ENCODE data around the gene PACRG. TPM values are rescaled to one million over a fixed set of nuclear protein-coding genes. Genes with fewer than 3 reads are reported as not detected.

Gene PACRG
- total and polyA plus RNA-seq, 2 experiments from 2014 or later, result not detected

DNA sequence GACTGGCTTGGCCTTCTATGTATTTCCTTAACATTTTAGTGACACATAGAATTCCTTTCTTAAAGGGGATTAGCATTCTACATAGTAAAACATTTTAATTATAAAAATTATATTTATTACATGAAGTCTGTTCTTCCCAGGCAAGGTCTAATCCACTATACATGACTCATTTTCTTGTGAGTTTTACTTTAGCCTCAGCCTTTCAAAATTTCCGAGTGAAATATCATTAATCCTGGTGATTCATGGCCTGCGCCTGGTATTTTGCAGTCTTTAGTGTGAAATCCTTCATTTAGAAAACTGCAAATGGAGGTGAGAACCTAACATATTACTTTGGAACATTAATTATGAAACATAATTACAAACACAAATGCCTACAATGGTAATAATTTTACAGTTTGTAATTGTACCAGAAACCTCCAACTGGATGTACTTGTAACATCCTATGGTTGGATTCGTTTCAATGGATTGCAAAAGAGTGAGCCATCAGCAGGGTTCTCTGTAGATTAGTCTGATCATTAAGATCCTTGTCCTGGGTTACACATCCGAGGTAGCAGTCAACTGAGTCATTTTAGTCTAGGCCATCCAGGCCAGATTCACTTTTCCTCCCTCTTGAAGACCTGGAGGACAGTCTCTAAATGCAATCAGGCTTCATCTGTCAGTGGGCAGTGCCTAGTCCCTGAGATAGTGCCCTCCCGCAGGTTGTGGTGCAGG is 272.0 kb downstream of the PACRG start:
- Histone ChIP-seq H3K27me3 (replicated peaks; ENCODE audit: insufficient read depth) (no peaks in the 10 kb centered on the region), H3K9me3 (ENCODE audit: low read depth) (no peaks in the 10 kb centered on the region), H3K4me1 (ENCODE audit: insufficient read depth) (peaks cover 17% of the 10 kb centered on the region), H3K4me2 (ENCODE audit: unreplicated experiment) (peak overlapping the region; percentile 79), H3K27ac (peak overlapping the region; percentile 65), H3K9ac (no peak overlapping the region), H3K4me3 (peak overlapping the region; percentile 38; the same call in 1 of the 2 replicates), H3F3A (ENCODE audit: insufficient read depth) (peaks cover 28% of the 10 kb centered on the region), H3K36me3 (ENCODE audit: low read depth) (no peaks in the 10 kb centered on the region), H4K20me1 (ENCODE audit: insufficient read depth) (no peaks in the 10 kb centered on the region), H3K9me2 (ENCODE audit: insufficient read depth) (peaks cover 2% of the 10 kb centered on the region; the same call in 1 of the 2 replicates), H2AFZ (no peak overlapping the region), H3K79me2 (ENCODE audit: insufficient read depth) (no peaks in the 10 kb centered on the region)
- in situ Hi-C loops (cut with MboI), result no loop called here
- TF ChIP-seq EZH2 (IDR thresholded peaks at IDR 0.05; ENCODE audit: insufficient read depth, poor library complexity, severe bottlenecking) (no peak), EZH2phosphoT487 (IDR thresholded peaks at IDR 0.05; ENCODE audit: insufficient read depth, low read depth) (no peak)
- peak; percentile 92 for DNase-seq
- WGBS, 2 experiments (ENCODE audit: low coverage in 1 of 2, low lambda C conversion rate in 2 of 2, missing lambda C conversion rate in 2 of 2), result 17 to 19% methylated on average over 5 of the region's 5 CpGs

DNA sequence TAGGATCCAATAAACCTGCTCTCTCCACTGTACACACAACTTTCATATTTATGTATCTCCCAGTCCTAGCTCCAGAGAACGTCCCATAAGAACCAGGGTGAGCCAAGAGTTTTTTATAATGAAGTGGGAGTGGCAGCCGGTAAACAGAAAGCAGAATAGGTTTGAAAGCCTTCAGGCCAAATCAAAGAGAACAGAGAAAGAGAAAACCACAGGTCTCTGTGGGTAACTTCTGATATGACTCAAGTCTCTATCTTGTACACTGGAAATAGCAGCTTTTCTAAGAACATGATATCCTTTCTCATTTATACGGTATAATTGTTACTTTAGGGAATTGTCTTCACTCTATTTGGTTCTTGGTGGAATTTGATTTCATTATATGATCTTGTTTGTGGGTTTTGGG is 273.6 kb downstream of the PACRG start:
- in situ Hi-C loops (cut with MboI), result no loop called here
- Histone ChIP-seq H3K4me2 (ENCODE audit: unreplicated experiment) (no peak overlapping the region), H3K27me3 (replicated peaks; ENCODE audit: insufficient read depth) (no peaks in the 10 kb centered on the region), H2AFZ (no peak overlapping the region), H3K9me2 (ENCODE audit: insufficient read depth) (peaks cover 2% of the 10 kb centered on the region; the same call in 1 of the 2 replicates), H3K9ac (no peak overlapping the region), H3K4me1 (ENCODE audit: insufficient read depth) (peaks cover 17% of the 10 kb centered on the region), H3K79me2 (ENCODE audit: insufficient read depth) (no peaks in the 10 kb centered on the region), H3K36me3 (ENCODE audit: low read depth) (no peaks in the 10 kb centered on the region), H3K9me3 (ENCODE audit: low read depth) (no peaks in the 10 kb centered on the region), H3K4me3 (no peak overlapping the region), H4K20me1 (ENCODE audit: insufficient read depth) (no peaks in the 10 kb centered on the region), H3F3A (ENCODE audit: insufficient read depth) (peaks cover 28% of the 10 kb centered on the region), H3K27ac (no peak overlapping the region)
- TF ChIP-seq EZH2phosphoT487 (IDR thresholded peaks at IDR 0.05; ENCODE audit: insufficient read depth, low read depth) (no peak), EZH2 (IDR thresholded peaks at IDR 0.05; ENCODE audit: insufficient read depth, poor library complexity, severe bottlenecking) (no peak)
- DNase-seq, result no peak
- 86 to 89% methylated on average over 3 of the region's 3 CpGs for WGBS, 2 experiments (ENCODE audit: low coverage in 1 of 2, low lambda C conversion rate in 2 of 2, missing lambda C conversion rate in 2 of 2)

- no peaks in the 10 kb centered on the region; the same call in 1 of the 2 replicates for H3K9me2 ChIP-seq (ENCODE audit: insufficient read depth)
- no peaks in the 10 kb centered on the region for H3K36me3 ChIP-seq (ENCODE audit: low read depth)
- no peak overlapping the region for H2AFZ ChIP-seq
- H4K20me1 ChIP-seq (ENCODE audit: insufficient read depth), result no peaks in the 10 kb centered on the region
- 62 to 67% methylated on average over 6 of the region's 6 CpGs for WGBS, 2 experiments (ENCODE audit: low coverage in 1 of 2, low lambda C conversion rate in 2 of 2, missing lambda C conversion rate in 2 of 2)
- no peaks in the 10 kb centered on the region for H3F3A ChIP-seq (ENCODE audit: insufficient read depth)
- H3K4me3 ChIP-seq, result no peak overlapping the region
- no peaks in the 10 kb centered on the region for H3K79me2 ChIP-seq (ENCODE audit: insufficient read depth)
- no peak for DNase-seq
- no peak overlapping the region for H3K9ac ChIP-seq
- H3K27ac ChIP-seq, result no peak overlapping the region
- no peaks in the 10 kb centered on the region for H3K27me3 ChIP-seq (replicated peaks; ENCODE audit: insufficient read depth)
- no peak overlapping the region for H3K4me2 ChIP-seq (ENCODE audit: unreplicated experiment)
- in situ Hi-C loops (cut with MboI), result no loop called here
- H3K9me3 ChIP-seq (ENCODE audit: low read depth), result no peaks in the 10 kb centered on the region
- TF ChIP-seq EZH2 (IDR thresholded peaks at IDR 0.05; ENCODE audit: insufficient read depth, poor library complexity, severe bottlenecking) (no peak), EZH2phosphoT487 (IDR thresholded peaks at IDR 0.05; ENCODE audit: insufficient read depth, low read depth) (no peak)
- H3K4me1 ChIP-seq (ENCODE audit: insufficient read depth), result no peaks in the 10 kb centered on the region
Observed at GRCh38 chr6:163008186-163008585, 280.4 kb downstream of the PACRG start.

- TF ChIP-seq EZH2phosphoT487 (IDR thresholded peaks at IDR 0.05; ENCODE audit: insufficient read depth, low read depth), result no peak
- TF ChIP-seq EZH2 (IDR thresholded peaks at IDR 0.05; ENCODE audit: insufficient read depth, poor library complexity, severe bottlenecking), result no peak
- no peaks in the 10 kb centered on the region for H3K36me3 ChIP-seq (ENCODE audit: low read depth)
- DNase-seq, result no peak
- no peaks in the 10 kb centered on the region for H3K9me2 ChIP-seq (ENCODE audit: insufficient read depth)
- H3K4me1 ChIP-seq (ENCODE audit: insufficient read depth), result no peaks in the 10 kb centered on the region
- no peaks in the 10 kb centered on the region for H3F3A ChIP-seq (ENCODE audit: insufficient read depth)
- H3K4me2 ChIP-seq (ENCODE audit: unreplicated experiment), result no peak overlapping the region
- in situ Hi-C loops (cut with MboI), result no loop called here
- no peak overlapping the region for H3K9ac ChIP-seq
- H2AFZ ChIP-seq, result no peak overlapping the region
- H3K27me3 ChIP-seq (replicated peaks; ENCODE audit: insufficient read depth), result no peaks in the 10 kb centered on the region
- 95 to 97% methylated on average over 5 of the region's 5 CpGs for WGBS, 2 experiments (ENCODE audit: low coverage in 1 of 2, low lambda C conversion rate in 2 of 2, missing lambda C conversion rate in 2 of 2)
- no peaks in the 10 kb centered on the region for H4K20me1 ChIP-seq (ENCODE audit: insufficient read depth)
- H3K27ac ChIP-seq, result no peak overlapping the region
- H3K4me3 ChIP-seq, result no peak overlapping the region
- no peaks in the 10 kb centered on the region for H3K9me3 ChIP-seq (ENCODE audit: low read depth)
- no peaks in the 10 kb centered on the region for H3K79me2 ChIP-seq (ENCODE audit: insufficient read depth)
Observed at GRCh38 chr6:163008626-163009025, 280.9 kb downstream of the PACRG start.
